Activated T-helper 9 cell treated with anti-CD3 and anti-CD28 coated beads, Interleukin-2, amount 50 U/mL, for 16 hours (primary cell): Measurements from ENCODE around the gene PTPRE.

Source experiments
- DNase-seq: peaks from one replicate; pipeline ENCODE4 v3.0.0-alpha.2; 2020; ENCODE audit warnings: low read depth

PTPRE gene

DNA sequence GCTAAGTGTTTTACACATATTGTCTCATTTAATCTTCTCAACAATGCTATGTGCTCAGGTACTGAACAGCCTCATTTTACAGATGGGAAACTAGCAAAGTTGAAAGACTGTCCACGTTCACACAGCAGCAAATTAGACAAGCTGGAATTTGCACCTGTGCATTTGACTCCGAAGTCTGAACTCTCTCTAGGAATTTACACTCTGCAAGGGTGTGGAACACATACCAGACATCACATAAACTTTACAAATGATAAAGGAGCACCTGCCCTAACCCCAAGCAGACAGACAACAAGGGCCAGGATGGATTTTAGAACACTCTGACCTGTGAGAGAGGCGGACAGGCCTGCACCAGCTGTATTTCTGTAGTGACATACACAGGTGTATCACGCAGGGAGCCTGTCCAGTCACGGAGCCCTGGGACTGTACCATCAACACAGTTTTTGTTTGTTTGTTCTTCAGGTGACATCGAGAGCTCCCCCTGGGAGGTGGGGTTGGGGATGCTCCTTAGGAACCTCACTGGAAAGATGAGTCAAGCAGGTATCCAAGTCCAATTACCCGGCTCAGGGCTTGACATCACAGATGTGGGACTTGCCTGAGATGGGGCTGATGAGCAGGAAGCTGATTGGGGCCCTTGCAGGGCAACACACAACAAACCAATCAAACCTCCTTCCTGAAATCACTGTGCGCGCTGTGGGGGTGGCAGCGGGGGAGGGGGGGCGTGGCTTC lies 188.3 kb downstream of the PTPRE start:
- no peak for DNase-seq

DNA sequence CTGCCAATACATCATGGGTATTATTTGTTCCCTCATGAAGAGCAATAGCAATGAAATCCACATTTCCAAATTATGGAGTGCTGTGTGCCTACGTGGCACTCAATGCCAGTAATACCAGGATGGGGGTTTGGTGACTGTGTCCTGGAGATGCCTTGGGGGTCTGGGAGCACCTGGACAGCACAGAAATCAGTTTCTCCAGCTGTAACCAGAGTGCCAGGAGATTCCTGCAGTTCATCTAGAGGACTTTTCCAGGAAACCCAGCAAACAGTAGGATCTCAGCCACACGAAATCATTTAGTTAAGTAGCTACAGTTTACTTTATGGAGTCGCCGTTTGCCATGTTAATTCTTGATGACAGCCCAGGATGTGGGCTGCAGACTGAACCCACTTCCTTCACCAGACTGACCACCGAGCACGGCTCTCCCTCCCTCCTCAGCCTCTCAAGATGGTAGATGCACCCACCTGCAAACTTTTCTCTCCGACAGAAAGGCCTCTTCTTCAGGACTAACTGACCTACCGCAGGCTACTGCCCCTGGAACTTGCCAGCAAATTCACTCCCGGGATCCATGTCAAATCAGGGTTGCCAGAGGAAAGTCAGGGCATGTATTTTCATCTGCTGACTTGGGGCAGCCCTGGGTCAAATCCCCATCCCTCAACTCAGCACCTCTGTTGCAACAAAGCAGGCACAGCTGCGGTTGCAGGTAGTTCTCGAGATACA lies 189.0 kb downstream of the PTPRE start:
- no peak for DNase-seq

DNA sequence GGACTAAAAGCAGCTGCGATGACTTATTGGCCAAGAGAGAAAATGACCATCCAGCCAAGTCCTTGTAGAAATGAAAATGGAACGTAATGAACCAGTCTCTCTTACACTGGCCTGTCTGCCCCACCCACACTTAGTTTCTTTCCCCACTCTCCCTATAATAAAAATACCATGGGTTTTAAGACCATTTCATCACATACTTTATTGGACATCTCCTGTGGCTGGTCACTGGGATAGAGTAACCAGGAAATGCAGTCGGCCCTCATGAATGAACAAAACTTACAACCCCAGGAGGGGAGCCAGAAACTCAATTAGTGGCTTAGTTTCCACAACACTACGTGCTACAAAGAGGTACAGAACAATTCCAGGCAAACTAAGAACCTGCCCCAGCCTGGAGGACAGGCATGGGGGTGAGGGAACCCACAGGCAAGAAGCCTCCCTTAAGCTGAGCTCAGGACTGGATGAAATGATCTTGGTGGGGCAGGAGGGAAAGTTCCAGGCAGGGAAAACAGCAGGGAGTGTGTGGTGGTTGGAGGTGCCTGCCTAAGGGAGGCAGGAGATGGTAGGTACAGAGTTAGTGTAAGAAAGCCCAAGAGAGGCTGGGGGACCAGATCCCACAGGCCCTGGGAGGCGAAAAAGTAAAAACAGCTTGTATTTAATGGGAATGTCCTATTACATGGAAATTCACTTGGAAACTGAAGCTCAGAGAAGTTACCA lies 189.7 kb downstream of the PTPRE start:
- no peak for DNase-seq

DNA sequence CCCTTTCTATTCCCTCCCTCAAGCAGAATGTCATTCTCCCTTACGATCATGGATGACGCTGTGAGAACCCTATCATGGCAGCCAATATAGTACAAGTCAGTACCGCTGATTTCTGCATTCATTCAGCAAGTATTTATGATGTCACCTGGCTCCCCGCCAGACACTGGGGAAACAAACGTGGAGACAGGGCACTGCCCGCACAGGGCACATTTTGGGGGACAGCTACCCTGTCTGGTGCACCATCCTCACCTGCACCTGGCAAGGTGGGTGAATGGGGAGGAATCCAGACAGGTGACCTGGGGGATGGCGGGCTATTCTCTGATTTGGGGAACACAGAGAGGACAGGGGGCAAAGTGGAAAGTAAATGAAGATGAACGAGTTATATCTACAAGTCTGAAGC lies 190.9 kb downstream of the PTPRE start:
- no peak for DNase-seq

DNA sequence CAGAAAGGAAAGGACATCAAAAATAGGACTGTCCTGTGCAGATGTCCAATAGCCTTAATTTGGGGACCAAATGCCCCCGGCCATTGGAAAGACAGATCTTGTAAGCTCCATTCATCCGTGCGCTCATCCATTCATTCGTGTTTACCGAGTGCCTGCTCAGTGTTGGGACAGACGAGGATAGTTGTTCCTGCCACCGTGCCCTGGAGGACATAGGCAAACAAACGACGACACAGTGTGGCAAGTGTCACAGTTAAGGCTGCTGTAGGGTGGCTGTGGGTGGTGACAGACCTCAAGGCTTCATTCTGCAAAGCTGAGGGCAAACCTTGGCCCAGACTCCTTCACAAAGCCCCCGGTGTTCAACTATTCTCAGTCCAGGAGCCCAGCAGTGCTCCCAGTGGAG lies 191.7 kb downstream of the PTPRE start:
- DNase-seq, result no peak

DNA sequence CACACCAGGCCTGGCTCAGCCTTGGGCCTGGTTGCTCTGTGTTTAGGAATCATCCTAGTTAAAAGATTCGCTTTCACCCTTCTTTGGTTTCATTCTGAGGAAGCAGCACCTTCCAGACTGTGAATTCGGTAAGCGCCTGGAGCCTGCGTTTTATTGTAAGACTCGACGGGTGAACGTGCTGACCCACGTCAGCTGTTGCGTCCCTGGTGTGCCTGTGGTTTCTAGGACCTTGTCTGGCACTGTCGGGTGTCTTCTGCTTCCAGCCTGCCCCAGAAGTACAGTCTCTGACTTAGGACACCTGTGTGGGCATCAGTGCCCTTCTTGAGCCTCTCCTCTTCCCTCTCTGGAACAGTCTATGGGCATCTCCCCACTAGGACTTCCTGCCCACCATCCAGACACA lies 193.0 kb downstream of the PTPRE start:
- DNase-seq, result no peak

DNA sequence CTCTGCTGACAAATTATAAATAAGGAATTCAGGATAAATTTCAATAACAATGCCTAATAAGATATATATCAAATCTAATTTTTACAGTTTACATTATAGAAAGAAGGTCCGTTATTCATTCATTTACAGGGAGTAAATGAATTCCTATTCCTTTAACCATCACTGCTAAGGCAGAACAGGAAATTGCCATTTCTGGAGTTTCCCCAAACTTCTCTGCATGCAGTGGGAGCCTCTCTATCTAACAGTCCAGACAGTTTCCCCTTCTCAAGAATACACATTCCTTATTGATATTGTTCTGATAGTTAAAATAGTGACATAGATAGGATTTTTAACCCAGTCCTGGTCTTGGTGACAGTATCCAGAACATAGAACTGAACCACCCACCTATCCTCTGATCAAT lies 195.0 kb downstream of the PTPRE start:
- no peak for DNase-seq

DNA sequence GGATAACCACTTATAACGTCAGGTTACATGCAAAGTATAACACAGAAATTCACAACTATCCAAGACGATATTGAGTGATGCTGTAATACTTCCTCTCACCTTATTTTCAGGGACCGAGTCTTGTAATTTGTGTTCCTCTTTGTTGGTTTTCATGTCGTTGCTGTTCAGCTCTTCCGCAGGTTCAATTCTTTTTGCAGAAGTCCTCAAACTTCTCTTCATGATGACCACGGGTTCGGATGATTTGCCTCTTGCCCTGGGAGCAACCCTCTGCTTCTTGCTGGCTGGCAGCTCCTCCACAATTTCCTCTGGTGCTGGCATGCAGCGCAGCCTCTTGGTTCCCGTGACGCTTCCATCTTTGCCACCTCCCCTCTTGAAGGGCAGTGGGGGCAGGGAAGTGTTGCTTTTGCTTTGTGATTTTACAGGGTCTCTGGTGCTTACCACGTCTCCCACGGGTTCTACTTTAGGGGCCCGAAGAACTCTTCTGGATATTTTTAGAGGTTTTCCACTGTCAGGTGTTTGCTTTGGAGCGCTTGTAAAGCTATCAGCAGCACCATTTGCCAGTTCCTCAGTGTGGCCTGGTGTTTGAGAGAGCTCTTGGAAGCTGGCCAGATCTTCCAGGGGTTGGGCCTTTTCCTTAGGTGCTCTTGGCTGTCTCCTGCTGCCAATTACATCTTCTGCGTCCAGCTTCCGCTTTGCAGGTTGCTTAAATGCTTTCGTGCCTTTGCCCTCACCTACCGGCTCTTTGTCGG lies 195.8 kb downstream of the PTPRE start:
- no peak for DNase-seq

DNA sequence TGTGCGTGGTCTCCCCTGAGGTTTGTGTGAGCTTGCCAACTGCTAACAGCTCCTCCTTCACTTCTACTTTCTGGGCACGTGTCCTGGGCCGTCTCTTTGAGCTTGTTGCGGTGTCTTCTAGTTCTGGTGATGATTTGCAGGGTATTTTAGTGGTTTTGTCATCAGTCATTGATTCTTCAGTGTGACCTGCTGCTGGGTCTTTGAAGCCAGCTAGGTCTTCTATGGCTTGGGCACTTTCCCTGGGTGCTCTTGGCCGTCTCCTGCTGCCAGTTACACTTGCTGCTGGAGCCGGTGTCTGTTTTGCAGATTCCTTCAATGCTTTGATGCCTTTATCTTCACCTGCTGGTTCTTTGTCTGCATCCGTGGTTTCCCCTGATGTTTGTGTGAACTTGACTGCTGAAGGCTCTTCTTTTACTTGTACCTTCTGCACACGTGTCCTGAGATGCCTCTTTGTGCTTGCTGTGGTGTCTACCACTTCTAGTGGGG lies 196.4 kb downstream of the PTPRE start:
- DNase-seq, result no peak

DNA sequence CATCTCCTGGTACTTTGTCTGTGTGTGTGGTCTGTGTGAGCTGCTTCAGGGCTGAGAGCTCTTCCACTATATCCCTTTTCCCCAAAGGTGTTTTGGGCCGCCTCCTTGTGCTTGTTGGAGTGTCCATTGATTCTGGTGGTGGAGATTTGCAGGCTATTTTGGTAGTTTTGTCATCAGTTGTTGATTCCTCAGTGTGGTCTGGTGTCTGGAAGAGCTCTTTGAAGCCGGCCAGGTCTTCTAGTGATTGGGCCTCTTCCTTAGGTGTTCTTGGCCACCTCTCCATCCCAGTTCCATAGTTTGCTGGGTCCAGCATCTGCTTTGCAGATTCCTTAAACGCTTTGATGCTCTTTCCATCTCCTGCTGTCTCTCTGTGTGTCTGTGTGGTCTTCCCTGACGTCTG lies 198.5 kb downstream of the PTPRE start:
- DNase-seq, result no peak

DNA sequence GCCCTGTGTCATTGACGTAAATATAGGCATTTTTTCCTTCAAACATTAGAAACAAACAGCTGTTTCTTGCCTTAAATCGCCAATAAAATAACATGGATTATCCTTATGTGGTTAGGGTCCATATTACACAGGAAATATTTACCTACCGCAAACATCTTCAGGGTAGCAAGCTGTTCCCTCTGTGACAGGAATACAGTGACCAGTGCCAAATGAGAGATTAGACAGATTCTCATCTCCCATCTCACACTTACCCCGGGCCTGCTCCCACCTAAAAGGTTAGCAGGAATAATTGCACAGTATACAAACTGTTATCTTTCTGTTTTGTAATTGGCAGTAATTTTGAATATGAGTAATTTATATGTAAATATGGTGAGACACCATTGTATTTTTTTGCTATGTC lies 202.8 kb downstream of the PTPRE start:
- DNase-seq, result no peak

DNA sequence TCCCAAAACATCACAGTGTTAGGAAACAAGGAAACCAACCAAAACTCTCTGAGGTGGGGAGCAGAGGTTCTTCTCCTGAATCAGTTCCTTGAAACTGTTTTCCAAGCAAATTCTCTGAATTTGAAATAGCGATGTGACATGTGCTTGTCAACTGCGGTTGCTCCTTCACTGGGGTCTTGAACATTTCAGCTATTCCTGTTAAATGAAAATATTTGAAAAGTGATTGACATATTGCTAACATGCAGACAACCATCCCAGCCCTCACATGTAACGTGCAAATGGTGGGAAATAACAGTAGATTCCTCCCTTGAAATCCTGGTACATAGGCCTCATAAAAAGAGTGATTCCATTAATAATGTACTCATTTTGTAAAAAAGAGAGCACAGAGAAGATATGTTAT lies 203.4 kb downstream of the PTPRE start:
- no peak for DNase-seq

DNA sequence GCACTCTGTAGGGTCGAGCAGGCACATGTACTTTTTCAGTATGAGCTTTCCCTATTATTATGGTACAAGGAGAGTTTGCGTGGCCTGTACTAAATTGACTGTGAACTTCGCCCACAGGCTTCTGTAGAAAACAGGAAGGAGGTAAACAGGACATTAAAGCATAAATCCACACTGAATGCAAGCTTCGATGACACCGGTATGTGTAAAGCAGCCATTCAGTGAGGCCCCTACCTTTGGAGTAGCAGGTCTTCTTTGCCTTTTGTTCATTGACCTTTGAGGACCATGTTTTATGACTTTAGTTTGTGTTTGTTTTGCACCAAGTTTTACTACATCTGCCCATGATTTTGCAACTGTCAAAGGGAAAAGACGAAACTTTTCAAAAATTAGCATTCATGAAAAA lies 204.8 kb downstream of the PTPRE start:
- DNase-seq, result no peak

DNA sequence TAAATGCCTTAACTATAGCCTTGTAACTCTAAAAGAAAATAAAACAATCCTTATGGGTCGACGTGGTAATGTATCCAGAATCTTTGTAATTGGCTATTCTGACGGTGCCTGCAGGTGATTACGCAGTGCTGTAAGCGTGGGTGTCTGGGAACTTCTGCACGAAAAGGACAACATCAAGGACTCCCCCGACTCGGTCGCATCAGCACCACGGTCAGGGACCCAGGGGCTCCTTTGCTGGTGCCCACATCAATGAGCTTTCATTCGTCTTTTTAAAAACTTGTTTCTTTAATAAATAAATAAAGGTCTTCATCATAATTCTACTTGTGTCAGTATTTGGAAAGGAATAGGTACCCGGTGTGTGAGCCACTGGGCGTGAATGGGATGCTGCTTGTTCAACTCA lies 206.1 kb downstream of the PTPRE start:
- DNase-seq, result no peak

DNA sequence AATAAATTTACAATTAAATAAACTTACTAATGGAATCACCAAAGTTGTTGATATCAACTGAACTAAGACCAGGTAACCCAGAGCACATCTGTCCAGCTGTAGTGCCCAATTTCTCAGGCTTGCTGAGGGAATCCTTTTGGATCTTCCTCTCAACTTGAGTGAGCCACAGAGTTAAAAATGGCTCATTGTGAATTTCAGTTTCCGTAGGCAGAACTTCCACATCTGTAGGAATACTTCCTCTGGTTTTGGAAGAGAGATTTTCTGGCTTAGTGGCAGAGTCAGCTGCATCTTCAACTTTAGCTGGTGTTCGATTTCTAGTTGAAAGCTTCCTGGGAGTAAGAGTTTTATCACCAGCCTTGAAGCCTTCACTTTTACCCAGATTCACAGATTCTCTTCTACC lies 208.0 kb downstream of the PTPRE start:
- no peak for DNase-seq

DNA sequence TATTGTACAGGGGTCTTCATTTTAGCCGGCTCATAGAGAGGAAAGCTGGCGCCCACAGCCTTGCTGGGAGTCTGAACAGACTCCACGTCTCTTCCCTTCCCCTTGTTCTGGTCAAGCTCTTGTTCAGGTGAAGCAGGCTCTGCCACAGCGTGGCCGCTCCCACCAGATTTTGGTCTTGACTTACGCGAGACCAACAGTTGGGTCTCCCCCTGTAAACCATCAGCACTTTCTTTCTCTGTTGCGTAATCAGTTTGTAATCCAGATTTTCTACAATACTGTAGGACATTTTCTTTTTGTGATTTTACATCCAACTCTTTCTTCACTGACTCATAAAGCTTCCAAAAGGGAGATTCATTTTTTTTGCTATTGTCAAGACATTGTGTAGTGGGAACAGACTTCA lies 208.5 kb downstream of the PTPRE start:
- no peak for DNase-seq

DNA sequence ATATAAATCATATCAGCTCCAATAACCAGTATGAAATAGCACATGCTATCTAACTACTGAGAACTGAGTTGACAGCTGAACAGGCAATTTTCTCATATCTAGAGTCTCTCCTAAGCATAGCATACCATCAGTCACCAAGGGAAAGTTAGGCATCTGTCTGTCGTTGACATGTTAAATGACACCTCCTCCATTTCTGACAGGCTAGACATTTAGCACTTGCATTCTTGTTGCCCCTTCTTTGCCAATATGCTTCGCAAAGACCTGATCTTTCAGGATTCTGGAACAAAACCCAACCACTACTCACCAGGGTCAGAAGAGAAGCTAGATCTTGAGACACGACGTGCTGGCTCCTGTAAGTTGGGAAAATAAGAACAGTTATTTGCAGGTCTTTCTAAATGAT lies 209.3 kb downstream of the PTPRE start:
- DNase-seq, result no peak

DNA sequence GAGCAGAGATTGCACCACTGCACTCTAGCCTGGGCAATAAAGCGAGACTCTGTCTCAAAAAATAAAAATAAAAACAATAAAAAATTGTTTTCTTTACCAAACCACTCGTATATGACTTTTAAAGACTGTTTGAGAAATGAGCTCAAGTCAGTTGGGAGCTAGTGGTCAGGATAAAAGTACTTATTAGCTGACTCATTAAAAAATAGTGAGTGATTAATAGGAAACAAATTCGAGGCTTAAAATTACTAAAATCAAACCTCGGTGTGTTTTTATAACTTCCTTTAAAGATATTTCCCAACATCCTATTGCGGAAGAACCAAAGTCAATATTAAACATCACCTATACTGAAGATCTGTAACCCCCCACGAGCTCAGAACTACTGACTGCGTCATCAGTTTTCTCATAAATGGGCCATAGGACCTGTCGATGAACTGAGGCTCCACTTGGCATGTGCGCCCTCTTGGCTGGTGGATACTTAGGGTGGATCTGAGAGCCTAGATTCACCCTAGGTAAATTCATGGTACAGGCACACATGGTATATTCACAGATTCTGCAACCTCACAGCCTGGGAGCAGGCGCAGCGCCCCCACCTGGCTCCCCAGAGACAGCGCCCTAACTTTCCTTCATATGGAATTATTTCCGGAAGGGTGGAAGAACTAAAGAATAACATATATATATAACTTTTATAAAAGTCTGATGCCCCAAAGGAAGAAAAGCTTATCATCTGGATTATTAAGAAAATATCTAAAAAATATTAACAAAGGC lies 210.1 kb downstream of the PTPRE start:
- no peak for DNase-seq

DNA sequence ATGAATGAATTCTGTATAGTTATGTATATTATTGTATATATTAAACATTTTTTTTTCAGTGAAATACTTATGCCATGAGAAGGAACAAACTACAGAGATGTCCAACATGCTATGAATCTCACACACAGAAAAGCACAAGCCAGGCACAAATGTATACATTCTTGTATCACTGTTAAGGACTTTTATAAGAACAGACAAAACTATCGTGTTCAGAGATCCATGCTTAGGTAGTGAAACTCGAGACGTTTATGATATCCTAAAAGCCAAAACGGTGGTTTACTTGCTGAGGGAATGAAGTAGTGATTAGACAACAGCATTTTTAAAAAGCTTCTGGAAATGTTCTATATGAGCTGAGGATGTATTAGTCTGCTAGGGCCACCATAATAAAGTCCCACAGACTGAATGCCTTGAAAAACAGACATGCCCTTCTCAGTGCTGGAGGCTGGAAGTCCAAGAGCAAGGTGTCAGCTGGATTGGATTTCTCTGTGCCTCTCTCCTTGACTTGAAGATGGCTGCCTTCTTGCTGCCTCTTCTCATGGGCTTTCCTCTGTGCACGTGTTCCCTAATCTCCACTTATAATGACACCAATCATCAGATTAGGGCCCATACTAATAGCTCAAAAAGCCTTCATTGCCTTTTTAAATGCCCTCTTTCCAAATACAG lies 215.0 kb downstream of the PTPRE start:
- DNase-seq, result no peak

DNA sequence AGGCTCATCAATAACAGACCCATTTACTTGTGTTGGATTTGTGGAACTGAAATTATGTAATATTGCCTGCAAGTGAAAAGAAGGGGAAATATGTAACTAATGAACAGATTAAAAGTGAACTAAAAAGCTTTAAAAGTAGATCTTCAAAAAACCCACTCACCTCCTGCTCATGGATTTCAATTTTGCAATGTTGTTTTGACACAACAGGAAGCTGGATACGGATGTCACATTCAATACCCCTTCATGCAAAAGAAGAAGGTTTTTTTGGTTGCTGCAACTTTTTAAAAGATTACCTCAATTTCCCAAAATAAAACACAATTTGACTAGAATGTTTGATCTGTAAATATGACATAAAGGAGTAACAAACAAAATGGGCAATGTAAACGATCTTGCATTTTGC lies 216.0 kb downstream of the PTPRE start:
- DNase-seq, result no peak

DNA sequence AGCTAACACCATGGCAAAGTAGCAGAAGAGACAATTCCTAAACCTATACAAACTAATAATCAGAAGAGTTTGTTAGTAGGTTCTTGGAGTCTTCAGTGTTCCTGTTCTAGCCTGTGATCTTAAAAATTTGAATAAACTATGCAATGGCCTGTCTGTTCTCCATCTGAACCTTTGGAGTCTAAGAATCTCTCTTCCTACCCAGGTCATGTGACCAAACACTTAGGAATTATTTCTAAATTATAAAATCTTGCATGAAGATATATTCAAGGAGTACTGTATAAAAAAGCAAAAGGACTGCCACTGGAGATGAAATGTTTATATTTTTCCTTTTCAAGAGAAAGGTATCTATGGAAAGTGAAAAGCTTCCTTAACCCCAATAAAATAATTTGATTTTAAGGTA lies 216.9 kb downstream of the PTPRE start:
- no peak for DNase-seq
